ACC112 (cell line): Measurements from ENCODE around the gene ADM2.

Source experiments
- H2AFZ ChIP-seq: fragments of 200-600 bp; sonication (generic); one replicate; pipeline ENCODE4 v1.6.0; 2017; ENCODE audit warnings: antibody characterized with exemption, low read length; ENCODE audit not compliant: unreplicated experiment
- H3K27ac ChIP-seq: fragments of 200-600 bp; sonication (generic); 2 replicates; pipeline ENCODE4 v1.5.1; 2014; ENCODE audit warnings: low read depth, mild to moderate bottlenecking, antibody characterized with exemption, low read length, moderate library complexity
- H3K27me3 ChIP-seq: fragments of 200-600 bp; sonication (generic); 2 replicates; pipeline ENCODE4 v1.6.1; 2014; ENCODE audit warnings: mild to moderate bottlenecking, antibody characterized with exemption, low read length, moderate library complexity, mixed read lengths; ENCODE audit not compliant: insufficient read depth
- H3K36me3 ChIP-seq: fragments of 200-600 bp; sonication (generic); 2 replicates; pipeline ENCODE4 v1.6.1; 2016; ENCODE audit warnings: mild to moderate bottlenecking, antibody characterized with exemption, low read length, moderate library complexity, mixed read lengths; ENCODE audit not compliant: insufficient read depth
- H3K4me1 ChIP-seq: fragments of 200-600 bp; sonication (generic); one replicate; pipeline ENCODE4 v1.6.1; 2016; ENCODE audit warnings: low read length, mixed read lengths; ENCODE audit not compliant: insufficient read depth, unreplicated experiment, control insufficient read depth
- H3K4me3 ChIP-seq: fragments of 200-600 bp; sonication (generic); 2 replicates; pipeline ENCODE4 v1.5.1; 2014; ENCODE audit warnings: mild to moderate bottlenecking, low read depth, low read length
- H3K79me2 ChIP-seq: fragments of 200-600 bp; sonication (generic); one replicate; pipeline ENCODE4 v1.6.0; 2016; ENCODE audit warnings: low read length; ENCODE audit not compliant: control insufficient read depth, unreplicated experiment, insufficient read depth

The ADM2 gene

GRCh38 chr22:50502628-50503474 is 21.5 kb downstream of the ADM2 start:
- no peaks in the 10 kb centered on the region for H3K27me3 ChIP-seq
- peaks cover 3% of the 10 kb centered on the region for H3K4me1 ChIP-seq

GRCh38 chr22:50503475-50504145 is 22.3 kb downstream of the ADM2 start:
- peaks cover 19% of the 10 kb centered on the region for H3K79me2 ChIP-seq

More at GRCh38 chr22:50502628-50503474, 21.5 kb downstream of the ADM2 start:
- H2AFZ ChIP-seq, result no peak overlapping the region
- H3K27ac ChIP-seq, result no peak overlapping the region
- no peaks in the 10 kb centered on the region for H3K36me3 ChIP-seq
- peaks cover 17% of the 10 kb centered on the region for H3K79me2 ChIP-seq
- H3K4me3 ChIP-seq, result no peak overlapping the region

GRCh38 chr22:50504369-50505211 is 23.2 kb downstream of the ADM2 start:
- H3K36me3 ChIP-seq, result no peaks in the 10 kb centered on the region
- H2AFZ ChIP-seq, result no peak overlapping the region
- H3K27me3 ChIP-seq, result no peaks in the 10 kb centered on the region
- peaks cover 8% of the 10 kb centered on the region for H3K4me1 ChIP-seq
- no peak overlapping the region for H3K27ac ChIP-seq
- H3K4me3 ChIP-seq, result no peak overlapping the region
- H3K79me2 ChIP-seq, result peaks cover 29% of the 10 kb centered on the region

More at GRCh38 chr22:50503475-50504145, 22.3 kb downstream of the ADM2 start:
- no peaks in the 10 kb centered on the region for H3K36me3 ChIP-seq
- H3K4me3 ChIP-seq, result no peak overlapping the region
- H2AFZ ChIP-seq, result no peak overlapping the region
- H3K4me1 ChIP-seq, result peaks cover 3% of the 10 kb centered on the region
- H3K27ac ChIP-seq, result no peak overlapping the region
- H3K27me3 ChIP-seq, result no peaks in the 10 kb centered on the region

DNA sequence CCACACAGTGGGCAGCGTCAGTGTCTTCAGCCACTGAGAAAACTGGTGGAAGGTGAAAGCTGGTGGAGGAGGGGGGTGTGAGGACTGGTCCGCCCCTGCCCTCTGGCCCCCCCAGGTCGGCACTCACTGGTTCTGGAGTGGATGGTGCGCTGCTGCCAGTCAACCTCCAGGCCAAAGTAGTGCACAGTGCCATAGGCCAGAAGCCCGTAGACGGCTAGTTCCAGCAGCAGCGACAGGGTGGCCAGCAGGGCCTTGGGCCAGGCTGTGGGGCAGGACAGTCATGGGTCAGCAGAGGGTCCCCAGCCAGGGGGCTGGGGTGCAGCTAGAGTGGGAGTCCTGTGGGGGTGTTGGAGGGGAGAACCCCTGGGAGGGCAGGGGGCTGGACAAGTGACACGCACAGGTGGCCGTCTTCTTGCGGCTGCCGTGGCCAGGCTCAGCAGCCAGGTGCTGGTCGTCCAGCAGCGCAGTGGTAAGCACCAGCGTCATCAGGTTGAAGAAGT is 24.0 kb downstream of the ADM2 start:
- Histone ChIP-seq H3K79me2 (peaks cover 33% of the 10 kb centered on the region), H3K36me3 (no peaks in the 10 kb centered on the region), H3K4me3 (no peak overlapping the region), H2AFZ (no peak overlapping the region), H3K27ac (no peak overlapping the region), H3K4me1 (peaks cover 9% of the 10 kb centered on the region), H3K27me3 (no peaks in the 10 kb centered on the region)

GRCh38 chr22:50505776-50506610 is 24.6 kb downstream of the ADM2 start:
- Histone ChIP-seq H2AFZ (no peak overlapping the region), H3K4me1 (peaks cover 9% of the 10 kb centered on the region), H3K27me3 (no peaks in the 10 kb centered on the region), H3K36me3 (no peaks in the 10 kb centered on the region), H3K79me2 (peaks cover 35% of the 10 kb centered on the region), H3K27ac (no peak overlapping the region), H3K4me3 (peak overlapping the region; percentile 92)

DNA sequence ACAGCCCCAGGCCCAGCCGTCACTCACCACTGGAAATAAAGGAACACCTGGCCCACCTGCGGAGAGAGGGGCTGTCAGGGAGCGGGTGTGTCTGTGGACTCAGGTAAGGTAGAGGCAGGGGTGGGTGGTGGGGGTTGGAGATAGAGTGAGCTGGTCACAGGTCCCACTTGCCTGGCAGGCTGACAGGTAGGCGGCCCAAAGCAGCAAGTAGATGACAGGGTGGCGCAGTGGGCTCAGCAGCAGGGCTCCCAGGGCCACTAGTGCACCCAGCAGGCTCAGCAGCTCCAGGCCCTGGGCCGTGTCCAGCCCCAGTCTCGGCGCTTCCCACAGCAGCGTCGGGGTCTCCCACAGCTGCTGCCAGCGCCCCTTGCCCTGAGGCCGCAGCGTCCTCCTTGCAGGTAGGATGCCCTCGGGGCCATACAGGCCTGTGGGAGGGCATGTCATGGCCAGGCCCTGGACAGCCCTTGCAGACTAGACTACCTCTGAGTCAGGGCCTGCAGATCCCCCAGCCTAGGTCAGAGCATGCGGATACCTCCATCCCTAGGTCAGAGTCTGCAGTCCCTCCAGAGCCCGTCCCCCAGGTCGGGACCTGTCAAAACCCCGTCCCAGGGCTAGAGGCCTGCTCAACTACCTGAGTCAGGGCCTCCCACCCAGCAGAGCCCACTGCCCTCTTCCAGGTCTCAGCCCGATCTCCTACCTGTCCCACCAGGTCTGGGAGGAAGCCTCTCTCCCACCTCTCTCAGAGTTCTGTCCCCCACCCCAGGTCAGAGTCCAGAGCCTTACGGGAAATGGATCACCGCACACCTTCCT is 25.5 kb downstream of the ADM2 start:
- Histone ChIP-seq H3K4me3 (peak overlapping the region; percentile 92), H3K27me3 (no peaks in the 10 kb centered on the region), H2AFZ (peak overlapping the region; percentile 68), H3K27ac (peak overlapping the region; percentile 51), H3K4me1 (peaks cover 9% of the 10 kb centered on the region), H3K79me2 (peaks cover 35% of the 10 kb centered on the region), H3K36me3 (no peaks in the 10 kb centered on the region)

- Histone ChIP-seq H3K36me3 (no peaks in the 10 kb centered on the region), H3K79me2 (peaks cover 35% of the 10 kb centered on the region), H3K4me1 (peaks cover 9% of the 10 kb centered on the region), H3K27me3 (no peaks in the 10 kb centered on the region), H2AFZ (peak within 1 kb of the TSS; percentile 68), H3K4me3 (peak within 1 kb of the TSS; percentile 97), H3K27ac (peak within 1 kb of the TSS; percentile 84)
Measured at GRCh38 chr22:50507421-50507990, 26.2 kb downstream of the ADM2 start, which contains the start of gene LMF2. TSS of gene LMF2 (minus strand) at chr22:50507702. CDS start at chr22:50507675, 27 bp downstream.

DNA sequence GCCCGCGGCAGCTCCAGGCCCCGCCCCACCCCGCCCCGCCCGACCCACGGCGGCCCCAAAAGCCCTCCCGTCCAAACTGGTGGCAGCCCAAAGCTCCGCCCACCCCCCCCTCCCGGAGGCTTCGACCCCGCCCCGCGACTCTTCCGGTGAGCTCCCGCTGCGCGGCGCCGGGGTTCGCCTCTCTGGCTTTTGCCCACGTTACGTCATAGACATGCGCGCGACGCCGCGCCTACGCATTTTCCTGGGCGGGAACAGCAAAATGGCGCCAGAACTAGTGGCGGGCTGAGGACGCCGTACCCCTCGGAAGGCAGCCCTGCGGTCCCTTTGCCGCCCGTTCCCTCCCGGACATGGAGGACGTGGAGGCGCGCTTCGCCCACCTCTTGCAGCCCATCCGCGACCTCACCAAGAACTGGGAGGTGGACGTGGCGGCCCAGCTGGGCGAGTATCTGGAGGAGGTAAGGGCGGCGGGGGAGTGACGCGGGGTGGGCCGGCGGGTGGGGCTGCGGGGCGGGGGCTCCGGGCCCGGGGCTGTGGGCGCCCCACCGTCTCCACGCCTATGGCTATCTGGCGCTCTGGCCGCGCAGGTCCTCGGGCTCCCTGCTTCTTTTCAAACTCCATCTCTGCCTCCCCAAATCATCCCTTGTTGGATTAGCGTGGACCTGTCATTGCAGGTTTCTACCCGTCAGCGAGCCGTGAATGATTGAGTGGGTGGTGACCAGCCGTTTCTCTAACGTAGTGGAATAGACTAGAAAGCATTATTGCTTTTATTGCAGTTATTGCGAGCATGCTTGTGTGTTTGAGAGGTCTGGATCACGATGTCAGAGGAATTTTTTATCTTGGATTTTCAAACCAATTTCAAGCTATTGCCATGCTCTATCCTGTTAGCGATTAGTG is 26.9 kb downstream of the ADM2 start, which contains the start of gene NCAPH2:
Gene NCAPH2, plus strand, starts transcription at position 234 of the 894 bp plus-strand sequence. Its CDS starts 114 bp downstream, at position 348.
- Histone ChIP-seq H3K4me1 (peaks cover 9% of the 10 kb centered on the region), H3K4me3 (peak within 1 kb of the TSS; percentile 97), H3K36me3 (no peaks in the 10 kb centered on the region), H3K79me2 (peaks cover 40% of the 10 kb centered on the region), H3K27ac (peak within 1 kb of the TSS; percentile 84), H3K27me3 (no peaks in the 10 kb centered on the region), H2AFZ (peak within 1 kb of the TSS; percentile 68)
